K562 (cell line): Measurements from ENCODE around the gene KPNA1. TPM values are rescaled to one million over a fixed set of nuclear protein-coding genes. Genes with fewer than 3 reads are reported as not detected.

Experiments
- ATAC-seq: fragments of 200-7000 bp; cut with Tn5 transposase; 3 replicates; pipeline ENCODE4 v1.9.1; 2020; ENCODE audit warnings: moderate library complexity
- BruUV-seq: library from RNA; stranded (reverse); fragments of 400-500 nt; replicated peaks from 2 replicates; lab custom pipeline; 2021; lab: Mats Ljungman, UMichigan
- CTCF ChIA-PET: fragments of 300-600 bp; formaldehyde crosslinking; extraction: SDS; loops from one replicate; lab custom pipeline; 2021; ENCODE audit warnings: low intra/inter-chr PET ratio; lab: Yijun Ruan, JAX
- POLR2A ChIA-PET: fragments of 300-600, 350-650 bp; sonication (Branson Sonifier 250); formaldehyde crosslinking; extraction: SDS; loops from one replicate; lab custom pipeline; 2021; ENCODE audit warnings: antibody characterized with exemption, inconsistent platforms; lab: Yijun Ruan, JAX
- DNase-seq, 4 experiments: peaks; one replicate each; pipeline versions ENCODE4 v3.0.0 to v3.0.0-alpha.2; 2011 to 2018; ENCODE audit warnings: low spot score in 3 of 4, mixed read lengths in 3 of 4; ENCODE audit errors: extremely low read depth in 1 of 4
- FAIRE-seq: peaks from 2 replicates; lab custom pipeline; 2011; peaks lifted over from hg19 to GRCh38; lab: Jason Lieb, UNC
- H2AFZ ChIP-seq: 2 replicates; pipeline ENCODE4 v1.6.0; 2011; ENCODE audit warnings: low read depth, low read length, control low read depth, inconsistent platforms
- H3K27ac ChIP-seq: fragments of 200-600 bp; 3 replicates; pipeline ENCODE4 v1.8.0; 2011; ENCODE audit warnings: low read depth, mild to moderate bottlenecking, control low read depth, inconsistent platforms, low read length, moderate library complexity, mixed read lengths; ENCODE audit errors: extremely low read depth
- H3K27me3 ChIP-seq, 2 experiments: fragments of 300-600 bp in 1 of 2; 2 replicates in 1 of 2; 3 replicates in 1 of 2; pipeline versions ENCODE4 v1.6.0 to v1.8.0; 2011; ENCODE audit warnings: inconsistent platforms in 2 of 2, low read length in 2 of 2, mild to moderate bottlenecking in 1 of 2, mixed read lengths in 1 of 2, moderate library complexity in 1 of 2; ENCODE audit not compliant: control insufficient read depth in 2 of 2, insufficient read depth in 2 of 2
- H3K36me3 ChIP-seq: fragments of 300-600 bp; 3 replicates; pipeline ENCODE4 v1.8.0; 2011; ENCODE audit warnings: mild to moderate bottlenecking, low read length, inconsistent platforms; ENCODE audit not compliant: control insufficient read depth, insufficient read depth
- H3K4me1 ChIP-seq, 2 experiments: fragments of 200-600 bp in 1 of 2; replicated peaks in 1 of 2; 2 replicates in 1 of 2; 3 replicates in 1 of 2; pipeline versions ENCODE4 v1.5.1 to v1.8.0; 2011; ENCODE audit warnings: inconsistent platforms in 2 of 2, low read length in 2 of 2, mild to moderate bottlenecking in 1 of 2, mixed read lengths in 1 of 2, moderate library complexity in 1 of 2; ENCODE audit not compliant: control insufficient read depth in 2 of 2, insufficient read depth in 2 of 2
- H3K4me2 ChIP-seq: 2 replicates; pipeline ENCODE4 v1.6.1; 2011; ENCODE audit warnings: low read length, control low read depth, inconsistent platforms, mixed read lengths; ENCODE audit not compliant: insufficient read depth
- H3K4me3 ChIP-seq: fragments of 200-600 bp; sonication (generic), shearing (Covaris generic); 2 replicates; pipeline ENCODE4 v1.5.1; 2016; ENCODE audit warnings: control low read depth, inconsistent platforms
- H3K79me2 ChIP-seq: fragments of 200-600 bp; 3 replicates; pipeline ENCODE4 v1.8.0; 2011; ENCODE audit warnings: low read length, inconsistent platforms; ENCODE audit not compliant: control insufficient read depth, insufficient read depth
- H3K9ac ChIP-seq, 2 experiments: 2 replicates each; pipeline versions ENCODE4 v1.6.0 to v1.6.1; 2011; ENCODE audit warnings: low read depth in 2 of 2, low read length in 2 of 2, control low read depth in 1 of 2, inconsistent platforms in 1 of 2, mild to moderate bottlenecking in 1 of 2, mixed read lengths in 1 of 2; ENCODE audit not compliant: insufficient read depth in 1 of 2
- H3K9me1 ChIP-seq: one replicate; pipeline ENCODE4 v1.6.0; 2011; ENCODE audit warnings: inconsistent platforms, mild to moderate bottlenecking, low read length, moderate library complexity; ENCODE audit not compliant: control insufficient read depth, insufficient read depth
- H3K9me3 ChIP-seq: replicated peaks from 2 replicates; pipeline ENCODE4 v1.5.1; 2011; ENCODE audit warnings: low read depth, low read length, inconsistent platforms; ENCODE audit not compliant: control insufficient read depth, insufficient read depth
- H4K20me1 ChIP-seq: replicated peaks from 2 replicates; pipeline ENCODE4 v1.6.1; 2011; ENCODE audit warnings: low read length, inconsistent platforms, mixed read lengths; ENCODE audit not compliant: control insufficient read depth, insufficient read depth
- CEBPG ChIP-seq, 3 experiments: fragments of 200-800 bp in 1 of 3; sonication (Bioruptor generic) in 1 of 3; sonication (generic) in 1 of 3; formaldehyde crosslinking in 1 of 3; IDR thresholded peaks in 2 of 3; conservative IDR thresholded peaks in 1 of 3; 2 replicates each; pipeline versions ENCODE4 v1.6.1 to v1.8.0; 2016 to 2022; ENCODE audit warnings: missing compliant biosample characterization in 2 of 3, missing genetic modification characterization in 2 of 3, mild to moderate bottlenecking in 1 of 3, missing genetic modification reagents in 1 of 3
- CGGBP1 ChIP-seq: fragments of 250-450 bp; sonication (Bioruptor Pico); IDR thresholded peaks from 2 replicates; pipeline ENCODE4 v1.9.0; 2021; ENCODE audit warnings: mild to moderate bottlenecking
- CHAMP1 ChIP-seq: fragments of 450-650 bp; IDR thresholded peaks from 2 replicates; pipeline ENCODE4 v1.6.1; 2016; ENCODE audit warnings: mild to moderate bottlenecking
- DACH1 ChIP-seq: fragments of 450-650 bp; IDR thresholded peaks from 2 replicates; pipeline ENCODE4 v1.6.1; 2018; ENCODE audit not compliant: partially characterized antibody
- ELK3 ChIP-seq: fragments of 450-650 bp; formaldehyde crosslinking; IDR thresholded peaks from 2 replicates; pipeline ENCODE4 v1.4.0; 2020; ENCODE audit warnings: mild to moderate bottlenecking
- ETV5 ChIP-seq: sonication (generic); formaldehyde crosslinking; IDR thresholded peaks from 2 replicates; pipeline ENCODE4 v1.4.0; 2020; ENCODE audit warnings: low read depth, mild to moderate bottlenecking, missing genetic modification reagents
- GABPB2 ChIP-seq: fragments of 250-450 bp; sonication (Bioruptor Pico); conservative IDR thresholded peaks from 2 replicates; pipeline ENCODE4 v1.5.1; 2021; ENCODE audit warnings: mild to moderate bottlenecking
- GTF2A2 ChIP-seq: IDR thresholded peaks from 2 replicates; pipeline ENCODE4 v1.6.1; 2016; ENCODE audit warnings: mild to moderate bottlenecking, missing genetic modification characterization, missing compliant biosample characterization
- JUND ChIP-seq, 2 experiments: IDR thresholded peaks; 2 replicates in 1 of 2; 3 replicates in 1 of 2; pipeline ENCODE4 v1.6.1; 2011; ENCODE audit warnings: borderline replicate concordance in 2 of 2, low read depth in 2 of 2, low read length in 2 of 2, improper control_type of control experiment in 1 of 2, missing biosample characterization in 1 of 2, missing genetic modification characterization in 1 of 2, missing genetic modification reagents in 1 of 2
- NCOA4 ChIP-seq: fragments of 450-650 bp; IDR thresholded peaks from 2 replicates; pipeline ENCODE4 v1.6.1; 2018; ENCODE audit warnings: mild to moderate bottlenecking; ENCODE audit not compliant: partially characterized antibody
- SOX6 ChIP-seq: fragments of 450-650 bp; IDR thresholded peaks from 2 replicates; pipeline ENCODE4 v1.6.1; 2014; ENCODE audit warnings: mild to moderate bottlenecking
- THAP12 ChIP-seq: fragments of 250-450 bp; sonication (Bioruptor Pico); IDR thresholded peaks from 2 replicates; pipeline ENCODE4 v1.9.0; 2021; ENCODE audit warnings: mild to moderate bottlenecking, inconsistent platforms
- XRCC3 ChIP-seq: fragments of 450-650 bp; IDR thresholded peaks from 2 replicates; pipeline ENCODE4 v1.6.1; 2017; ENCODE audit warnings: mild to moderate bottlenecking, moderate library complexity
- ZNF274 ChIP-seq: IDR thresholded peaks from 2 replicates; pipeline ENCODE4 v1.6.1; 2011; ENCODE audit warnings: low read depth, mild to moderate bottlenecking, low read length, moderate library complexity, borderline replicate concordance
- ZNF324 ChIP-seq: fragments of 250-450 bp; sonication (Bioruptor Pico); IDR thresholded peaks from 2 replicates; pipeline ENCODE4 v1.4.0; 2020; ENCODE audit warnings: mild to moderate bottlenecking
- whole genome bisulfite sequencing: fragments of 100-300 bp; shearing (Covaris generic); methylation state at CpG from one replicate; pipeline ENCODE4 v1.1.6; 2016; ENCODE audit warnings: low coverage, mixed read lengths; ENCODE audit not compliant: insufficient coverage; ENCODE audit errors: missing lambda C conversion rate; 5-methylcytosine and 5-hydroxymethylcytosine counted together
- in situ Hi-C: fragments of 300-500 bp; cut with MboI; formaldehyde crosslinking; loops from 4 replicates; pipeline ENCODE4 v1.15.0; 2018; ENCODE audit warnings: inconsistent platforms, mixed read lengths
- intact Hi-C: fragments of 100-400 bp; cut with micrococcal nuclease; formaldehyde crosslinking; loops from 2 replicates; pipeline ENCODE4 v1.14.2; 2022
- polyA plus RNA-seq, 8 experiments: library from polyadenylated mRNA; depleted of rRNA in 4 of 8; stranded (reverse) in 5 of 8; unstranded in 3 of 8; fragments of >200 nt; fragmentation: Nextera tagmentation in 2 of 8; fragmentation: Illumina TruSeq in 1 of 8; extraction: Ambion mirVana in 2 of 8; extraction: Trizol in 1 of 8; gene quantifications; 2 replicates each; pipeline versions ENCODE4 v1.2.1 to v1.2.3, GENCODE V29; 2011 to 2014; ENCODE audit warnings: inconsistent platforms in 1 of 8, missing spikeins in 1 of 8
- total RNA-seq, 7 experiments: library from RNA; depleted of rRNA in 6 of 7; stranded (reverse); fragments of >200 nt in 6 of 7; fragmentation: Illumina TruSeq in 2 of 7; extraction: Trizol in 2 of 7; gene quantifications; 2 replicates each; pipeline versions ENCODE4 v1.2.1 to v1.2.3, GENCODE V29; 2011 to 2021; ENCODE audit warnings: low replicate concordance in 1 of 7

KPNA1 gene
- total and polyA plus RNA-seq, 9 of the 15 experiments (the other 6 are each of a cell fraction or from before 2014, with no cell fraction given), result 9.3 to 53.8 (median 33.5) TPM

GRCh38 chr3:122558605-122559004 is 43.9 kb upstream of the KPNA1 start:
- ChIA-PET CTCF (no interaction called here), POLR2A (interaction anchor here (0.7 kb wide), 1 partner anchor 120 kb away, joined by 4 read pairs; no protein-coding TSS in a partner anchor)
- ATAC-seq, result no peak
- no peak for DNase-seq
- intact Hi-C loops (no loop called here), in situ Hi-C loops (no loop called here)
- no peaks in the 10 kb centered on the region for H3K9me3 ChIP-seq
- no peak overlapping the region for H3K9ac ChIP-seq
- 64% methylated on average over 6 of the region's 6 CpGs for WGBS
- H3K36me3 ChIP-seq, result no peaks in the 10 kb centered on the region
- no peak overlapping the region for H3K4me2 ChIP-seq
- no peak for FAIRE-seq
- no peaks in the 10 kb centered on the region for H3K27me3 ChIP-seq
- H3K79me2 ChIP-seq, result no peaks in the 10 kb centered on the region; the same call in 2 of the 3 replicates
- H4K20me1 ChIP-seq, result no peaks in the 10 kb centered on the region
- no peak overlapping the region for H3K27ac ChIP-seq
- H2AFZ ChIP-seq, result no peak overlapping the region
- no TSS peak for BruUV-seq
- peaks cover 0 to 6% of the 10 kb centered on the region in 2 experiments; a peak in 2 of 5 replicates for H3K4me1 ChIP-seq
- no peaks in the 10 kb centered on the region for H3K9me1 ChIP-seq
- no peak overlapping the region for H3K4me3 ChIP-seq
- TF ChIP-seq JUND (IDR thresholded peaks at IDR 0.05; ENCODE audit: borderline replicate concordance, low read depth, low read length) (no peak), JUND (tag; IDR thresholded peaks at IDR 0.05; ENCODE audit: borderline replicate concordance, low read depth, low read length) (no peak), CEBPG (CRISPR knock-in tag; IDR thresholded peaks at IDR 0.05) (no peak), CEBPG (tag; conservative IDR thresholded peaks at IDR 0.05 in 1 of 2, IDR thresholded peaks at IDR 0.05 in 1 of 2) (no peak), ZNF274 (no peak), ELK3 (CRISPR knock-in tag) (no peak), THAP12 (CRISPR knock-in tag) (no peak), ZNF324 (no peak), GTF2A2 (tag) (no peak), ETV5 (CRISPR knock-in tag) (no peak), CGGBP1 (CRISPR knock-in tag) (no peak), XRCC3 (no peak), CHAMP1 (no peak), DACH1 (no peak), SOX6 (no peak), NCOA4 (no peak), GABPB2 (no peak)
